PC-3 (cell line): ENCODE data around the gene LHFPL3.

Source experiments
- EZH2 ChIP-seq: fragments of 300-600 bp; sonication (generic); IDR thresholded peaks from one replicate; pipeline ENCODE4 v1.6.1; 2017; ENCODE audit warnings: antibody characterized with exemption, mild to moderate bottlenecking, low read length; ENCODE audit not compliant: unreplicated experiment
- EZH2phosphoT487 ChIP-seq: fragments of 300-600 bp; sonication (generic); IDR thresholded peaks from 2 replicates; pipeline ENCODE4 v1.6.1; 2018; ENCODE audit warnings: mild to moderate bottlenecking, antibody characterized with exemption, low read length, borderline replicate concordance
- TF ChIP-seq, protein P1 (sequence below): fragments of 300-600 bp; sonication (generic); conservative IDR thresholded peaks from 2 replicates; pipeline ENCODE4 v1.5.1; 2017; ENCODE audit warnings: antibody characterized with exemption, low read depth, mild to moderate bottlenecking, low read length

DNA sequence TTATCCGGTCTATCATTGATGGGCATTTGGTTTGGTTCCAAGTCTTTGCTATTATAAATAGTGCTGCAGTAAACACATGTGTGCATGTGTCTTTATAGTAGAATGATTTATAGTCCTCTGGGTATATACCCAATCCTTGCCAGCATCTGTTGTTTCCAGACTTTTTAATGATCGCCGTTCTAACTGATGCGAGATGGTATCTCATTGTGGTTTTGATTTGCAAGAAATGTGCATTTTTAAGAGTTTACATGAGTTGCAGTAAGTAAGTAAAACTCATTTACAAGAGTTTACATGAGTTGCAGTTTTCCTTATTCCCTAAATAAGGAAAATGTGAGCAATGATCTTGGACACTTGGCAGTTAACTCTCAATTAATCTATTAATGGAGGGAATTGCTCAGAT is 312.1 kb downstream of the LHFPL3 start:
- TF ChIP-seq, protein P1, sequence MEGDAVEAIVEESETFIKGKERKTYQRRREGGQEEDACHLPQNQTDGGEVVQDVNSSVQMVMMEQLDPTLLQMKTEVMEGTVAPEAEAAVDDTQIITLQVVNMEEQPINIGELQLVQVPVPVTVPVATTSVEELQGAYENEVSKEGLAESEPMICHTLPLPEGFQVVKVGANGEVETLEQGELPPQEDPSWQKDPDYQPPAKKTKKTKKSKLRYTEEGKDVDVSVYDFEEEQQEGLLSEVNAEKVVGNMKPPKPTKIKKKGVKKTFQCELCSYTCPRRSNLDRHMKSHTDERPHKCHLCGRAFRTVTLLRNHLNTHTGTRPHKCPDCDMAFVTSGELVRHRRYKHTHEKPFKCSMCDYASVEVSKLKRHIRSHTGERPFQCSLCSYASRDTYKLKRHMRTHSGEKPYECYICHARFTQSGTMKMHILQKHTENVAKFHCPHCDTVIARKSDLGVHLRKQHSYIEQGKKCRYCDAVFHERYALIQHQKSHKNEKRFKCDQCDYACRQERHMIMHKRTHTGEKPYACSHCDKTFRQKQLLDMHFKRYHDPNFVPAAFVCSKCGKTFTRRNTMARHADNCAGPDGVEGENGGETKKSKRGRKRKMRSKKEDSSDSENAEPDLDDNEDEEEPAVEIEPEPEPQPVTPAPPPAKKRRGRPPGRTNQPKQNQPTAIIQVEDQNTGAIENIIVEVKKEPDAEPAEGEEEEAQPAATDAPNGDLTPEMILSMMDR, result no peak
- TF ChIP-seq EZH2, result no peak
- no peak for TF ChIP-seq EZH2phosphoT487
